NCI-H146 treated with DMSO at 0.1 percent for 48 hours (cell line): ENCODE measurements around the gene BBLN.

Experiments
- DNase-seq: peaks from one replicate; lab custom pipeline; 2025; ENCODE audit not compliant: unreplicated experiment; lab: John Stamatoyannopoulos, UW

BBLN gene

DNA sequence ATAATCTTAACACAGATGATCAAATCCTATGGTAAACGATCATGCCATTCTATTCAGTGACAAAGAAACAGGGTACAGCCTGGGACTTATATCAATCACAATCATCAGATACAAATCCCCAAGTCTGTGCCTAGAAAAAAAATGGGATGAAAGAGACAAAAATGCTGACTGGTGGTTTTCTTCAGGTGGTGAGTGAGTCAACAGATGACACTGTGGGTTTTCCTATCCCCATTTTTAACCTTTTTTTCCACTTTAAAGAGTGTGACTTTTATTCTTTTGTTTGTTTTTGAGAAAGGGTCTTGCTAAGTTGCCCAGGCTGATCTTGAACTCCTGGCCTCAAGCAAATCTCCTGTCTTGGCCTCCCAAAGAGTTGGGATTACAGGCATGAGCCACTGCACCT lies 28.1 kb downstream of the BBLN start:
- no peak for DNase-seq

DNA sequence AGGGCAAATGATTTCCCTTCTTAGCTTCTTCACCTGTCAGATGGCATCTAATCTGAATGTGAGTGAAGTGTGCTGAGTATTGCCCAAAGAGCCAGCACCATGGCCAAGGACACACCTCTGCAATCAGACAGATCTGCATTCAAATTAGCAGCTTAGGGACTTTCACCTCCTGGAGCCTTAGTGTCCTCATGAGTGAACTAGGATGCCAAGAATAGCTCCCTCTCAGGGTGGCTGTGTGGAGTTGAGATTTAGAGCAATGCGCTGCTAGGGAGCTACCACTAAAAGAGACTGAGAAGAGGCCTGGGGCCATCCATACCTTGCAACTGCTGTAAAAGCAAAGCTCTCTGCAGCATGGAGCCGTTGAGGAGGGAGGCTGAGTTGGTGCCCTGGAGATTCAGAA lies 29.9 kb downstream of the BBLN start:
- DNase-seq, result no peak

DNA sequence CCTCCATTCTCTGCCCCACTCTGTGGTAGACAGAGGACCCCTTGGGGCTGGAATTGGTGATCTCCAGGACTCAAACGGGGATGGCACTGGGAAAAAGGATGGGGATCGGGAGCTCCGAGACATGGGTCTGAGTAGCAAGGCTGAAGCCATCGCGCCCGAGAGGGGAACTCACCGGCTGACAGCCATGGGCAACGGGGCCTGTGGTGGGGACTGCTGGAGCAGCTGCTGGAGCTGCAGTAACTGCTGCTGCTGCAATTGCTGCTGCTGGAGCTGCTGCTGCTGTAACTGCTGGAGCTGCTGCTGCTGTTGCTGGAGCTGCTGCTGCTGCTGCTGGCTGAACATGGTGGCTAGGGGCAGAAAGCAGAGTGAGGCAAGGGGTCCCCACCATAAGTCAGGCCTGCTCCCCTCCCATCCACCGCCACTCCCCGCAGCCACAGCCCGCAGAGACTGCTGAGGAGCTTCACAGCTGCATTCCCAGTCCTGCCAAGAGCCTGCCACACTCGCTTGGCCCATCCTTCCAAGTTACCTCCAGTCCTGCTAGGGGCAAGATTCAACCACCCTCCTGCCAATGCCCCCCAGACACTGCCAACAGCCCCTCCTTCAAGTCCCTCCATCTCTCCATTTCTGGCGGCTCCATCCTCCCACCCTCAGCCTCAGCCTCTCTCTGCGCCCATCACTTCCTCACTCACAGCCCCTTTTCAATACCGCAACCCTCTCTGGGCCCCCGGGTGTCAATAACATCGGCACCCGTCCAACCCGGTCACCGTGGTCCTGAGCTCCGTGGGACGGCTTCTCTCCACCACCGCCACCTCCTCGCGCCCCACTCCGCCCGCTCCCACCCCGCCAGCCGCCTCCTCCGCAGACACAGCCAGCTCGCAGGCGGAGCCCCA lies 30.7 kb downstream of the BBLN start:
- DNase-seq, result no peak

DNA sequence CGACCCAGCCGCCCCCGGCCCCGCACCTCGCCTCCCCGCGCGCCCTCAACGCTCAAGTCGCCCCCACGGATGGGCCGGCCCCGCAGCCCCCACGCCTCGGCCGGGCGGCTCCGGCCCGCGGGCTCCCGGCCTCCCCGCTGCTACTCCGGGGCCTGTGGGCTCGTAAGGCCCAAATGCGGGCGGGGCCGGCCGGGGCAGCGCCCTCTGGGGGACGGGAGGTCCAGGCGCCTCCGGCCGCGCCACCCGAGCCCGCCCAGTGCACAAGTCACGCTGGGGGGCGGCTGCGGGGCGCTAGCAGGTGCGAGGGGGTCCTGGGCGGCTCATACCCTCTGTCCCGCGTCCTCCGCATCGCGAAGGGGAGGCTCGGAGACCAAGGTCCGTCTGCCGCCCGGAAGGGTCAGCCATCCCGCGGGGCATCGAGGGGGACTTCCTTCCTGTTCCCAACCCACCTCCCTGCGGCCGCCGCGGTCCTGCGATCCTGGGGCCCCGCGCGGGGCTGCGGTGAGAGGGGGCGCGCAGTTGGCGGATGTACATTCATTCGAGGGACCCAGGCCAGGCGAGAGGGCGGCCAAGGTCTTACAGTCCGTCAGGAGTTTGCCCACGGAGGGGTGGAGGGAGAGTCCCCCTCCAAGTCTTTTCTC lies 31.5 kb downstream of the BBLN start, which contains the start of gene CIZ1:
Gene CIZ1 (minus strand): TSS at position 167 of the 641 bp plus-strand sequence. CDS start 715 bp downstream, outside the sequence.
- peak; percentile 35 for DNase-seq

DNA sequence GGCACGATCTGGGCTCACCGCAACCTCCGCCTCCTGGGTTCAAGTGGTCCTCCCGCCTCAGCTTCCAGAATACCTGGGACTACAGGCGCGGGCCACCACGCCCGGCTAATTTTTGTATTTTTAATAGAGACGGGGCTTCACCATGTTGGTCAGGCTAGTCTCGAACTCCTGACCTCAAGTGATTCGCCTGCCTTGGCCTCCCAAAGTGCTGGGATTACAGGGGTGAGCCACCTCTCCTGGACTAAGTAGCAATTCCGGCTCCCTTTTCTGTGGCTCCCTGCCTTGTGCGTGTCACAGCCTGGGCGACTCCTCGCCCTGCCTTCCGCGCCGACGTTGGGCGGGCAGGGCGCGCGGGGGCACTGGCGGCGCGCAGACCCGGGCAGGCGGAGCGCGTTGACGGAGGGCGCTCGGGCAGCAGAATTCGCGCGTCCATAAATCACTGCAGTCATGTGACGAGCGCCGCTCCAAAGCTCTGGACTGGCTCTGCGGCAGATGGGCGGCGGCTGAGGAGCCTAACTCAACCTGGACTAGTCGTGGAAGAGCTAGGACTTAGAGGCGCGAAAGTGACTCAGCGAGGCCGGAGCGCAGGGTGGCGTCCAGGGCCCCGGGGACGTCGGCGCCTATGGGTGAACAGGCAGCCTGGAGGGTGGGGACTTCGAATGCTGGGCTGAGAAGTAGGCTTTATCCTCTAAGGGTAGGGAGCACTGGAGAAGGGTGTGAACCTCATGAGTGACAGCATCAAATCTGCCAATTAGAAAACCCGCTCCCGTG lies 32.7 kb downstream of the BBLN start:
- peak; percentile 61 for DNase-seq

DNA sequence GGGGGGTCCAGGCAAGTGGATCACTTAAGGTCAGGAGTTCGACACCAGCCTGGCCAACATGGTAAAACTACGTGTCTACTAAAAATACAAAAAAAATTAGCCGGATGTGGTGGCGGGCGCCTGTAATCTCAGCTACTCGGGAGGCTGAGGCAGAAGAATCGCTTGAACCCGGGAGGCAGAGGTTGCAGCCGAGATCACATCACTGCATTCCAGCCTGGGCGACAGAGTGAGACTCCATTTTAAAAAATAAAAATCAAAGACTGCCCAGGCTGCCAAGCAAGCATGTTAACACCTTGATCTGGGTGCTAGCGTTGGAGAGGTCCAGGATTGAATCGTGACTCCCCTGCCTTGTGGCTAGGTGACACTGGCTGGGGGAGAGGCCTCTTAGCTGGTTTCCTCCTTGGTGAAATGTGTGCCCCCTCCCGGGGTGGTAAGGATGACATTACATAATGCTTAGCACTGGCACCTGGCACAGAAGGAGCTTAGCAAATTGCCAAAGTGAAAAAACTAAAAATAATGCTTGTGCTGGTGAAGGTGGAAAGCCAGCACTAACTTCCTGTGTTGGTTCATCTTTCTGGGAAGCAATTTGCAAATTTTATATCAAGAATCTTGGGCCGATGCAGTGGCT lies 33.5 kb downstream of the BBLN start:
- DNase-seq, result no peak

DNA sequence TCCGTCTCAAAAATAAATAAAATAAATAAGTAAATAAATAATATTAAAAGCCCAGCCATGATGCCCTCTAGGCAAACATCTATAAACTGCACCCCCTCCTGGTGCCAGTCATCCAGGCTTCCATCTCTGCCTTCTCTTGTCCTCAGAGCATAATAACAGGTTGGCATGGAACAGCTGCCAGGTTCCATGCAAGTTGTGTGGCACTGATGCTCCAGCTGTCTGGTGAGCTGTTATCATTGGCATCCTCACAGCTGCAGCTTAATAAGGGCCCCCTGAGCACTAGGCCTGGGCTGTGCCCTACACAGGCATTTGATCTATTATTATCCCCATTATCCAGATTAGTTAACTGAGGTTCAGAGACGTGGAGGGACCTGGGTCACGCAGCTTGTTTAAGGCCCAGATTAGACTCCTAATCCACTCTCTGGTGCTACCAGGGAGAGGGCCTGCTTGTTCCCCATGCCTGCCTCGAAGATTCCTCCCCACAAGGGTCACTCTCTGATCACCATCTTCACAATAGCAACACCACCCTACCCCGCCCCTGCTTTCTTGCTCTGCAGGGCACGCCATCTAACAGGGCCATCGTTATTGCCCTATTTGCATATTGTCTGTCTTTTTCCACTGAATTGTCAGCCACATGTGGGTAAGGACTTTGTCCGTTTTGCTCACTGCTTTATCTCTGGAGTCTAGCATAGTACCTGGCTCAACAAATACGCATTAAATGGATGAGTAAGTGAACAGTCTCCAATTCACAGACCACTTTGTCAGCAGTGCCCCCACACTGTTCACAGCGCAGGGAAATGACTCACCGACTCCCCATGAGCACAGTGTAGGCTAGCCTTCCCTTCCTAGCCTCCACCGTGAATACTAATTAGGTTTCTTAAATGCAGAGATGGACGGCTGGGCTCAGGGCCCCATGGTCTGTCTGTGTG lies 41.6 kb downstream of the BBLN start:
- no peak for DNase-seq

DNA sequence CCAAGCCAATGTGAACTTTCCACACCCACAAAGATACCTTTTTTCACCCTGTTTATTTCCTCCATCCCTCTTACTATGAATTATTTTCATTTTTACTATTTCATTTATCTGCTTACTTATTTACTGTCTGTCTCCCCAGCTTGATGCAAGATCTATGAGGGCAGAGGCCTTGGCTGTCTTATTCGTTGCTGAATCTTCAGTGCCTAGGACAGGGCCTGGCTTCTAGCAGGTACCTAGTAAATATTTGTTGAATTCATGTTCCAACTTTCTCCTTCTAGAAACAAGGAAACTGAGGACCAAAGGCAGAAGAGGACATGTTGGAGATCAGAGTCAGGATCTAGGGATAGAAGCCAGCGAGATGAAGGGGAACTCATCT lies 42.6 kb downstream of the BBLN start:
- DNase-seq, result no peak

DNA sequence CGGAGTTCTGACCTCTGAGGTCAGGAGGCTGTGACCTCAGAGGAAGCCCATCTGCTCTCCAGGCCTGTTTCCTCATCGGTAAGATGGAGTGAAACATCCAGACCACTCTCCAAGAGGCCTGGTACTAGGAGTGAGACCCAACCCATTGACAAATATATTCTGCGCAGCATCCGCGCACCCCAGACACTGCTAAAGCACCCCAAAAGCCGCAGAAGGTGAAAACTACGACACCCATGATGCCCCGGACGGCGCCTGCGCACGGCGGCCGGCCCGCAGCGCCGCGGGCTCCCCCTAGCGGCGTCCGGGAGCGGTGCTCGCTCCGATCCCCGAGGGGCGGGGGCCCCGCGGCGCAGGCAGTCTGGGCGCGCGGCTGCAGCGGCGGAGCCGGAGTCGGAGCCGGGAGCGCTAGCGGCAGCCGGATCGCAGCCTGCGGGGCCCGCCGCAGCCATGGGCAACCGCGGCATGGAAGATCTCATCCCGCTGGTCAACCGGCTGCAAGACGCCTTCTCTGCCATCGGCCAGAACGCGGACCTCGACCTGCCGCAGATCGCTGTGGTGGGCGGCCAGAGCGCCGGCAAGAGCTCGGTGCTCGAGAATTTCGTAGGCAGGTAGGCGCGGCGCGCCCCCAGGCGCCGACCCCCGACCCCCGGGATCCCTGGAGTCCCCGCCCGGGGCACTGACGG lies 43.1 kb downstream of the BBLN start, which contains the start of gene DNM1:
Gene DNM1 (plus strand): TSS at position 356 of the 683 bp plus-strand sequence. CDS start 92 bp downstream, at position 448.
- peak; percentile 10 for DNase-seq

DNA sequence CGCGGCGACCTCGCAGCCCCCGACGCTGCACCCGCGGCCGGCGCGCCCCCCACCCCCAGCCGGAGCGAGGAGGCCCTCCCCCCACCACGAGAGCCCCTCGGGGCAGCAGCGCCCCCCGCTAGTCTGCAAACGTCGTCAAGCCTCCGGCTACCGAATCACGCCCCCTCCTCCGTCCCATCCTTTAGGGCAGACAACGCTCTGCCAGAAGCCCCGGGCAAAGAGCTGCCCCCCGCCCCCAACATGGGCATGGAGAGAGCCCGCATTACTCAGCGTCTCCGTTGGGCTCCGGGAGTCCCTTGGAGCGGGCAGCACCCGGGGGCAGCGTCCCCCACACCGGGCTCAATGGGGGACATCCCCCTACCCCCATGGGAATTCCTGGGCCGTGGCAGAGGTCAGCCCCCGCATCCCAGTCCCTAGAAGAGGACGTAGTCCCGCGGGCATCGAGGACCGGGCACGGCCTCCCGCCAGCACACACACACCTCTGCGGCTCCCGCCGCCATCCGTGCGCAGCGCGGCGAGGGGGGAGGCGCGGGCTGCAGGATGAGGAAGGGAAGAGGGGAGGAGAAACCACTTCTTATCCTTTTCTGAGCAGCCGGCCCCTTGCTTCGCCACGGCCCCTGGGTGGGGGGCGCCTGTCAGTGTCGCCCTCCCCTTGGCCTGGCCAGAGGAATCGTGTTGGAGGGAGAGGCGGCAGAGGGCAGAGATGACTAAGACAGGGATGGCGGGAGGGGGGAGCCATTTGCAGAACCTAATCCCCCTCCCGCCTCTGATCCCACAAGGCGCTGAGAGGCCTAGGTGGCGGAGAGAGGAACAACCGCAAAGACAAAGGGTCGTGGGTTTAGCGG lies 43.9 kb downstream of the BBLN start:
- peak; percentile 5 for DNase-seq

DNA sequence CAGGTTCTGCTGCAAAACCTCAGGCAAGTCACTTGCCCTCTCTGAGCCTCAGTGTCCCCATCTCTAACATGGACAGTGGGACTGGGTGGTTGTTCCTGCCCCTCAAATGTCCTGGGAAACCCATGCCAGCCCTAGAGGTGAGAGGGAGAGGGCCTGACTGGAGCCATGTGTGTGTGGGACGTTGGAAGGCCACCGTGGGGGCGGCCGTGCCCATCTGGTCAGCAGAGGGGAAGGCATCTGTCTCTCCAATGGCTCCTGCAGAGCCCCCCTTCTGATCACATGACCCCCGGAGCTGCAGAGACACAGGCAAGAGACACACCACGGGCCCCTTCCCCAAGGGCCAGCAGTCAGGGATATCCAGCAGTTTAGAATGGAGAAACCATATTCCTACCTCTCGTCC lies 44.8 kb downstream of the BBLN start:
- no peak for DNase-seq

DNA sequence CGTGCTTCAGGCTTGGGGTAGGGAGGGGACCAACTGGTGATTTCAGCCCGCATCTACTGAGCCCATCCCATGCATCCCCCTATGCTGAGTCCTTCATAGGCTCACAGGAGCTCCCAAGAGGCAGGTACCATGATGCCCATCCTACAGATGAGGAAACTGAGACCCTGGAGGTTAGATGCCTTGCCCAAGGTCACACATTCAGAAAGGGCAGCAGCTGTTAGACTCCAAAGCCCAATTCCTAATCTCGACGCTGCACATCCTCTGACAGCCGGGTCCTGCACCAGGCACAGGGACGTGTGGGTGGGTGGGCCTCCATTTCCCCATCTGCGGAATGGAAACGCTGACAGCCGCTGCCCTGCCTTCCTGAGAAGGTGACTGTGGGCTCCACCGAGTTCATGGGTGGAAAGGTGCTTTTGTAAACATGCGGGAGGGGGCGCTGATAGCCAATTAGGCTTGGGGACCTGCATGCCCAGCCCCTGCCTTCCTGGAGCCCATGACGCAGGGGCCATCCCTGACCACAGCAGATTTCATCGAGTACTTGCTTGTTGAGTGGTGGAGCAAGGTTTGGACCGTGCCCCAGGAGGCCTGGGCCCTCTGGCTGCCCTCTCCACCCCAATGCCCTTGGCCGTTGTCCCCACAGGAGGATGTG lies 45.4 kb downstream of the BBLN start:
- no peak for DNase-seq

DNA sequence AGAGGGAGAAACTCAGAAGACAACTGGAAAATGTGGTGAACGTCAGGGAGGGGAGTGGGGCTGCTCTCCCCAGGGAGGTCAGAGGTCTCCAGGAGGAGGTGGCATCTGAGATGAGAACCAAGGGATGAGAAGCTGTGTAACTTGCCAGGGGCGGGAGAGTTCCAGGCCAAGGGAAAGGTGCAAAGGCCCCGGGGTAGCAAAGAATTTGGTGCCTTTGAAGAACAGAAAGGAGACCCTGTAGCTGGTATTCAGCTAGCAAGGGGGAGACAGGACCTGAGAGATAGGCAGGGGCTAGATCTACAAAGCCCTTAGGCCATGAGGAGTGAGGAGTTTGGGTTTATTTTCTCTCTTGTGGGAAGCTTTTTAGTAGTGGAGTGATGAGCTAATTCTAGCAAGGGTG lies 46.4 kb downstream of the BBLN start:
- no peak for DNase-seq

DNA sequence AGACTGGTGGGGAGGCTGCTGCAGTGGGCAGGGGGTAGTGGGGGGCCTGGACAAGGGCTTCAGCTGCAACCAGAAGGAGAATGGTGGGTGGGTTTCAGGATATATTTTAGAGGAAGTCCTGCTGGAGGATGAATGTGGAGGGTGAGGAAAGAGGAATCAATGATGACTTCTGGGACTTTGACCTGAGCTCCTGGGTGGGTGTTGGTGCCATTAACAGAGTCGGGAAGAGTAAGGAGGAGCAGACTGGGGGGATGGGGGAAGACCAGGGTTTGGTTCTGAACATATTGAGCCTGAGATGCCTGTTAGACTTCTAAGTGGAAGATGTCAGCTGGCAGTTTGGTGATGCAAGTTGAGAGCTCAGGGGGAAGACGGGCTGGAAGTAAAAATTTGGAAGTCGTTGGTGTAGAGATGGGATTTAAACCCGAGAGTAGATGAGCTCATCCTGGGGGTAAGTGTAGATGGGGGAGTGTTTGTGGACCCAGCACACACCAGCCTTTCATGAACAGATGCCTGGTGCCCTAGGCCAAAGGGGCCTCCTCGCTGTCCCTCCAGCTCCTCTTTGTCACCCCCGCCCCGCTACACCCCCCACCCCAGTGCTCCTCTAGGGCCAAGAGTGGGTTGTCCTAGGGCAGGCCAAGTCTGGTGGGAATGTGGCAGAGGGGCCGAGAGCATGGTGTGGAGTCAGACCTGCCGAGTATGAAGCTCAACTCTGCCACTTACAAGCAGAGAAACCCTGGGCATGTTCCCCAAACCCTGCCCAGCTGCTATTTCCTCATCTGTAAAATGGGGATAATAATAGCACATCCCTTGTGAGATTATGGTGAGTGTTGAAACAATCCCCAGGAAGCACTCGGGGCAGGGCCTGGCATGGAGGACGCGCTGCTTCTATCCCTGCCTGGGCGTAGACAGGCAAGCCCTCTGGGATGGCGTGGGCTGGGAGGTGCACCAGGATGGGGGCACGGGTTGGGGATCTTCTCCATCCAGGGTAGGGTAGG lies 47.1 kb downstream of the BBLN start:
- no peak for DNase-seq

DNA sequence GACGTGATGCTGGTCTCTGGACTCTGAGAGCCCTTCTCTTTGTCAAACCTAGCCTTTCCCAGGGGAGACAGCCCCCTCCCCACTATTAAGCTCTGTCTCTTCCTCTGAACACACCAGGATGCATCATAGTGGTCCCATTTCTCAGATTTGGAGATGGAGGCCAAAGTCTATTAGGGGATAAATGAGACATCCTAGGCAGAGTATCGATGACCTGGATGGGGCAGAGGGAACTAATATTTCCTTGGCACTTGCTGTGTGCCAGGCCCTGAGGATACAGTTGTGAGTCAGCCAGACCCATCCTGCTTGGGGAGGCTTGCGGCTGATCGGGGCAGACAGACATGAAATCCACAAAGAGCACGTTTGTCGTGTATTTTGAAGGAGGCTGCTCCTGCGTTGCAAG lies 48.3 kb downstream of the BBLN start:
- no peak for DNase-seq

DNA sequence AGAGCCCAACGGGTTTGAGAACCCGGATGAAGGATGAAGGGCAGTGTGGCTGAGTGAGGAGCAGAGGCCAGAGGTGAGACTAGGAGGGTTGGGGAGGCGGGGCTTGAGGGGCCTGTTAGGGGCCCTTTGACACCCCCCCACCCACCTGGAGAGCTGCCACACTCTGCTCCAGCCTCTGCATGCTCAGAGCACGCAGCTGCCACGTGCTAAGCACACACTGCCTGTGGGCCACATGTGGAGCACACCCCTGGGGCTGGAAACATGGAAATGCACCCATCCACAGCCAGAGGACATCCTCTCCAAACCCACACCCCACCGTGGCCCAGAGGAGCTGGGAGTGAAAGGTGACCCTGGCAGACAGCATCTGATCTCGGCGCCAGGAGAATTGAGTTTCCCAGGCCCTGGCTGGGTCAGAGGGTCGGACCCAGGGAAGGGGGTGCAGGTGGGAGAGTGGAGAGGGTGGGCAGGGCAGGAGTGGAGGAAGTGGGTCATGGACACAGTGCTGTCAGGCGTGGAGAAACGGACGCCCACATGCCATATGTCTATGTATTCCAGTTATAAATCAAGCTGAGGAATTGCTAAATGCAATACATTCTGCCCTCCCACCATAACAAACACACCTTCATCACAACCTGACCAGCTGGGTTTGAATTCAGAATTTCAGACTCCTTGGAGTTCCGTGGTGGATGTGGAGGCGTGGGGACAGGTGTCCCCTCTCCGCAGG lies 49.0 kb downstream of the BBLN start:
- DNase-seq, result no peak
